Measurements from ENCODE around the gene TRIOBP. TPM values are rescaled to one million over a fixed set of nuclear protein-coding genes. Genes with fewer than 3 reads are reported as not detected.
"Not testable (repeated sequence)": the region's sequence is repeated elsewhere in the genome, so short reads cannot be mapped to it uniquely, and the experiment has no call there.

Gene TRIOBP
- total RNA-seq, 1 donor from 2014 or later, result 40.3 TPM

DNA sequence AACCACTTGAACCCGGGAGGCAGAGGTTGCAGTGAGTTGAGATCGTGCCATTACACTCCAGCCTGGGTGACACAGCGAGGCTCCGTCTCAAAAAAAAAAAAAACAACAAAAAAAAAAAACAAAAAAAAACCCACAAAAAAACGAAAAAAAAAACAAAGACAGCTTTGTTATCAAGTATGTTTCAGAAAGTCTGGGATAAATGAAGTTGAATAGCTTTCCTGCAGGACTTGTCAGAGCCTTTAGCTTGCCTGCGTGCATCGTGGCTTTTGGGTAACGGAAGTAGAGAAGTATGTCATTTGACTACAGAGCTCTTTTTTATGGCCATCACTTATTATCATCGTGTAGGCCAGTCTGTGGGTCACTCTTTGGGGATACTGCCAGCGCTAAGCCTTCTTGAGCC is 14.6 kb downstream of the TRIOBP start:
- TF ChIP-seq, protein P1, sequence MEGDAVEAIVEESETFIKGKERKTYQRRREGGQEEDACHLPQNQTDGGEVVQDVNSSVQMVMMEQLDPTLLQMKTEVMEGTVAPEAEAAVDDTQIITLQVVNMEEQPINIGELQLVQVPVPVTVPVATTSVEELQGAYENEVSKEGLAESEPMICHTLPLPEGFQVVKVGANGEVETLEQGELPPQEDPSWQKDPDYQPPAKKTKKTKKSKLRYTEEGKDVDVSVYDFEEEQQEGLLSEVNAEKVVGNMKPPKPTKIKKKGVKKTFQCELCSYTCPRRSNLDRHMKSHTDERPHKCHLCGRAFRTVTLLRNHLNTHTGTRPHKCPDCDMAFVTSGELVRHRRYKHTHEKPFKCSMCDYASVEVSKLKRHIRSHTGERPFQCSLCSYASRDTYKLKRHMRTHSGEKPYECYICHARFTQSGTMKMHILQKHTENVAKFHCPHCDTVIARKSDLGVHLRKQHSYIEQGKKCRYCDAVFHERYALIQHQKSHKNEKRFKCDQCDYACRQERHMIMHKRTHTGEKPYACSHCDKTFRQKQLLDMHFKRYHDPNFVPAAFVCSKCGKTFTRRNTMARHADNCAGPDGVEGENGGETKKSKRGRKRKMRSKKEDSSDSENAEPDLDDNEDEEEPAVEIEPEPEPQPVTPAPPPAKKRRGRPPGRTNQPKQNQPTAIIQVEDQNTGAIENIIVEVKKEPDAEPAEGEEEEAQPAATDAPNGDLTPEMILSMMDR (IDR thresholded peaks at IDR 0.05; ENCODE audit: insufficient read depth, low read length, severe bottlenecking), result no peak
- H3K4me3 ChIP-seq (ENCODE audit: low read depth, low read length), result no peak overlapping the region
- DNase-seq (ENCODE audit: low read depth) (no peak), FAIRE-seq (no peak)
- H3K36me3 ChIP-seq (ENCODE audit: control insufficient read depth, insufficient read depth, low read length), result no peaks in the 10 kb centered on the region
- H3K27me3 ChIP-seq (ENCODE audit: control insufficient read depth, insufficient read depth, low read length), result no peaks in the 10 kb centered on the region

DNA sequence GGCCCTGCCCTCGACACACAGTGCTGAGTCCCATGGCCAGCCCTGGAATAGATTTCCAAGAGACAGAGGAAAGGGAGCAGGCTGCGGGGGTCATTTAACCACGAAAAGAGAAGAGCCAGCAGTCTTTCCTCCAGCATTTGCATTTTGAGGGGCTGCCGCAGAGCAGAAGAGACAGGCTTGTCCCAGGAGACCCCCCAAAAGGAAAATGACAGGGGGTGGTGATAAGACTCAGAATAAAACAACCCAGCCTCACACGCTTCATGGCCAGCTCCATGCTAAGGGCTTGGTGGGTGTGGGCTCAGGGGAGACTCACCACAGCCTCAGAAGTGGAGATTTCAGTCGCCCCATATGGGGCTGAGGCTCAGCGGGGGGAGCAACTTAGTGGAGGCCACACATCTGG is 16.9 kb downstream of the TRIOBP start:
- H3K4me3 ChIP-seq (ENCODE audit: low read depth, low read length), result no peak overlapping the region
- no peaks in the 10 kb centered on the region for H3K36me3 ChIP-seq (ENCODE audit: control insufficient read depth, insufficient read depth, low read length)
- TF ChIP-seq, protein P1 (IDR thresholded peaks at IDR 0.05; ENCODE audit: insufficient read depth, low read length, severe bottlenecking), result no peak
- no peak for DNase-seq (ENCODE audit: low read depth)
- H3K27me3 ChIP-seq (ENCODE audit: control insufficient read depth, insufficient read depth, low read length), result no peaks in the 10 kb centered on the region
- FAIRE-seq, result no peak

- FAIRE-seq (no peak), DNase-seq (ENCODE audit: low read depth) (no peak)
- Histone ChIP-seq H3K4me3 (ENCODE audit: low read depth, low read length) (no peak overlapping the region), H3K27me3 (ENCODE audit: control insufficient read depth, insufficient read depth, low read length) (no peaks in the 10 kb centered on the region), H3K36me3 (ENCODE audit: control insufficient read depth, insufficient read depth, low read length) (no peaks in the 10 kb centered on the region)
- TF ChIP-seq, protein P1 (IDR thresholded peaks at IDR 0.05; ENCODE audit: insufficient read depth, low read length, severe bottlenecking), result no peak
These were observed 17.8 kb downstream of the TRIOBP start for GRCh38 chr22:37714634-37715033.

DNA sequence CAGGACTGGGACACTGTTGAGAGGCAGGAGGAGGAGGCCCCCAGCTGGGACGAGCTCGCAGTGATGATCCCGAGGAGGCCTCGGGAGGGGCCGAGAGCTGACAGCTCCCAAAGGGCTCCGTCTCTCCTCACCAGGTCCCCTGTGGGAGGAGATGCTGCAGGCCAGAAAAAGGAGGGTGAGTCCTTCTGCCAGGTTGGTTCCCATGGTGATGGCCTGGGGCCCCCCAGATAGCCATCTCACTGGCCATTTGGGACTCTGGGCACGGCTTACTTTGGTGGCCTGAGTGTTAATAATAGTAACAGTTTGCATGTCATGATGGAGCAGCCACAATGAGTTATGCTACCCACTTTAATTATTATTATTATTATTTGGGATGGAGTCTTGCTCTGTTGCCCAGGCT is 18.9 kb downstream of the TRIOBP start:
- DNase-seq (ENCODE audit: low read depth) (no peak), FAIRE-seq (no peak)
- TF ChIP-seq, protein P1 (IDR thresholded peaks at IDR 0.05; ENCODE audit: insufficient read depth, low read length, severe bottlenecking), result no peak
- Histone ChIP-seq H3K36me3 (ENCODE audit: control insufficient read depth, insufficient read depth, low read length) (no peaks in the 10 kb centered on the region), H3K4me3 (ENCODE audit: low read depth, low read length) (no peak overlapping the region), H3K27me3 (ENCODE audit: control insufficient read depth, insufficient read depth, low read length) (no peaks in the 10 kb centered on the region)

GRCh38 chr22:37716708-37717107 is 19.9 kb downstream of the TRIOBP start:
- DNase-seq (ENCODE audit: low read depth) (peak; percentile 52), FAIRE-seq (peak; percentile 95)
- H3K36me3 ChIP-seq (ENCODE audit: control insufficient read depth, insufficient read depth, low read length), result no peaks in the 10 kb centered on the region
- no peaks in the 10 kb centered on the region for H3K27me3 ChIP-seq (ENCODE audit: control insufficient read depth, insufficient read depth, low read length)
- TF ChIP-seq, protein P1 (IDR thresholded peaks at IDR 0.05; ENCODE audit: insufficient read depth, low read length, severe bottlenecking), result no peak
- no peak overlapping the region for H3K4me3 ChIP-seq (ENCODE audit: low read depth, low read length)

DNA sequence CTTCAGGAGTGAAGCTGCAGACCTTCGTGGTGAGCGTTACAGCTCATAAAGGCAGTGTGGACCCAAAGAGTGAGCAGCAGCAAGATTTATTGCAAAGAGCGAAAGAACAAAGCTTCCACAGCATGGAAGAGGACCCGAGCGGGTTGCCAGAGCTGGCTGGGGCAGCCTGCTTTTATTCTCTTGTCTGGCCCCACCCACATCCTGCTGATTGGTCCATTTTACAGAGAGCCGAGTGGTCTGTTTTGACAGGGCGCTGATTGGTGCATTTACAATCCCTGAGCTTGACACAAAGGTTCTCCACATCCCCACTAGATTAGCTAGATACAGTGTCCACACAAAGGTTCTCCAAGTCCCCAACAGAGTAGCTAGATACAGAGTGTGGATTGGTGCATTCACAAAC is 20.4 kb downstream of the TRIOBP start:
- DNase-seq (ENCODE audit: low read depth); H3K36me3 ChIP-seq (ENCODE audit: control insufficient read depth, insufficient read depth, low read length); H3K4me3 ChIP-seq (ENCODE audit: low read depth, low read length); H3K27me3 ChIP-seq (ENCODE audit: control insufficient read depth, insufficient read depth, low read length); FAIRE-seq: not testable (repeated sequence)

DNA sequence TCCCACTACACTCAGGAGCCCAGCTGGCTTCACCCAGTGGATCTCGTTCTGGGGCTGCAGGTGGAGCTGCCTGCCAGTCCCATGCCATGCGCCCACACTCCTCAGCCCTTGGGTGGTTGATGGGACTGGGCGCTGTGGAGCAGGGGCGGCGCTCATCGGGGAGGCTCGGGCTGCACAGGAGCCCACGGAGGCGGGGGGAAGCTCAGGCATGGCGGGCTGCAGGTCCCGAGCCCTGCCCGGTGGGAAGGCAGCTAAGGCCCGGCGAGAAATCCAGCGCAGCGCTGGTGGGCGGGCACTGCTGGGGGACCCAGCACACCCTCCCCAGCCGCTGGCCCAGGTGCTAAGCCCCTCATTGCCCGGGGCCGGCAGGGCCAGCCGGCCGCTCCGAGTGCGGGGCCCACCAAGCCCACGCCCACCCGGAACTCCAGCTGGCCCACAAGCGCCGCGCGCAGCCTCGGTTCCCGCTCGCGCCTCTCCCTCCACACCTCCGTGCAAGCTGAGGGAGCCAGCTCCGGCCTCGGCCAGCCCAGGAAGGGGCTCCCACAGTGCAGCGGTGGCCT is 21.0 kb downstream of the TRIOBP start:
- FAIRE-seq, result not testable (repeated sequence)

More for the DNA sequence above, 21.0 kb downstream of the TRIOBP start:
- H3K27me3 ChIP-seq (ENCODE audit: control insufficient read depth, insufficient read depth, low read length); H3K4me3 ChIP-seq (ENCODE audit: low read depth, low read length); DNase-seq (ENCODE audit: low read depth); H3K36me3 ChIP-seq (ENCODE audit: control insufficient read depth, insufficient read depth, low read length): not testable (repeated sequence)

All from bronchial epithelial cell (primary cell).